ENCODE data around the gene C14orf132. TPM values are rescaled to one million over a fixed set of nuclear protein-coding genes. Genes with fewer than 3 reads are reported as not detected.

C14orf132 gene
- total and polyA plus RNA-seq, 9 donors = 3.9 to 20.3 (median 7.7) TPM

DNA sequence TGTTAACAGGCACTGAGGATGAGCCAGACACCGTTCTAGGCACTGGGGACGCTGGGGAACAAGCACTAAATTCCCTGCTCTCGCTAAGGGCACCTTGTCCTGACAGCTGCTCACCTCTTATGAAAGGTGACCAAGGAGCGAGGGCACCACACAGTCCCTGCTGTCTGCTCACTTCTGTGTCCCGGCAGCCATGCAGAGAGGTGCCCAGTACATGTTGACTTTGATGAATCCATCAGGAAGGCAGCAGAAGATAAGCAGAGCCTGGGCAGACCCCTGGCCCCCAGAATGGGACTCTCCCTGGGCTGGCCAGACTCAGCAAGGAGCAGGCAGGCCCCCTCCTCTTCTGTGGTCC is 14.1 kb downstream of the C14orf132 start:
- intact Hi-C loops (cut with DNase I) = no loop called here

DNA sequence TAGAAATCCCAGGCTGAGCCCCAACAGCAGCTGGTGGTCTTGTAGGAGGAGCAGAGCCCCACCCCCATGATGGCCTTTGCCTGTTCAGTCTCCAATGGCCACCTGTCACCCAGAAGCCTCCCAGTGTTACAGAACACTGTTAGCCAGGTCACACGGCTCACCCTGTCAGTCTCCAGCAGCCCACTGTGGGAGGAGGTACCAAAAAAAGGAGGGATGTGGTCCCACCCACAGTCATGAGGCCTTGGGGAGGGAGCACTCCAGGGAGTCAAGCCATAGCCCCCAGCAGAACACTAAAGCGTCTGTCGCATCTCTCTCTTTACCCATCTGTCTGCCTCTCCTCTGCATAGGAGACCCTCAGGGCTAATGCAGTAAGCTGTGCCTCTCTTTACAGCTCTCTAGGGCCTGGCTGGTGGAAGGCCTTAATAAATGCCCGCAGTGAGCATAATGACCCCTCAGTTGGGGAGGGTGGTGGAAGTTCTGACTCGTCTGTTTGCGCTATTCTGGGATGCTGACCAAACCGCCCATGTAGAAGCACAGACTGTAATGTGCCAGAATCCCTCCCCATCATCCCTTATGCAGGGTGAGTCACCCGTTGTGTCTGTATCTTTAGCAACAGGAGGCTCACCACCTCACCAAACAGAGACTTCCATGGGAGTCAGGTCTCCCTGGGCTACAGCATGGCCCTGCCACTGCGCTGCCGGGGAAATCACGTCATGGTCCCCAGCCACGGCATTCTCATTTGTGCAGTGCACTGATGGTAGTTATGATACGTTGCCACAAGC is 14.6 kb downstream of the C14orf132 start:
- intact Hi-C loops (cut with DNase I) = no loop called here
- 43 to 60% (median 58%) methylated on average over 13 of the region's 13 CpGs for WGBS, 3 donors
- no peaks in the 10 kb centered on the region for H3K36me3 ChIP-seq
- TF ChIP-seq, protein P1, sequence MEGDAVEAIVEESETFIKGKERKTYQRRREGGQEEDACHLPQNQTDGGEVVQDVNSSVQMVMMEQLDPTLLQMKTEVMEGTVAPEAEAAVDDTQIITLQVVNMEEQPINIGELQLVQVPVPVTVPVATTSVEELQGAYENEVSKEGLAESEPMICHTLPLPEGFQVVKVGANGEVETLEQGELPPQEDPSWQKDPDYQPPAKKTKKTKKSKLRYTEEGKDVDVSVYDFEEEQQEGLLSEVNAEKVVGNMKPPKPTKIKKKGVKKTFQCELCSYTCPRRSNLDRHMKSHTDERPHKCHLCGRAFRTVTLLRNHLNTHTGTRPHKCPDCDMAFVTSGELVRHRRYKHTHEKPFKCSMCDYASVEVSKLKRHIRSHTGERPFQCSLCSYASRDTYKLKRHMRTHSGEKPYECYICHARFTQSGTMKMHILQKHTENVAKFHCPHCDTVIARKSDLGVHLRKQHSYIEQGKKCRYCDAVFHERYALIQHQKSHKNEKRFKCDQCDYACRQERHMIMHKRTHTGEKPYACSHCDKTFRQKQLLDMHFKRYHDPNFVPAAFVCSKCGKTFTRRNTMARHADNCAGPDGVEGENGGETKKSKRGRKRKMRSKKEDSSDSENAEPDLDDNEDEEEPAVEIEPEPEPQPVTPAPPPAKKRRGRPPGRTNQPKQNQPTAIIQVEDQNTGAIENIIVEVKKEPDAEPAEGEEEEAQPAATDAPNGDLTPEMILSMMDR (IDR thresholded peaks at IDR 0.05) = no peak
- TF ChIP-seq POLR2A (IDR thresholded peaks at IDR 0.05) = no peak
- TF ChIP-seq EP300 (IDR thresholded peaks at IDR 0.05) = no peak
- peak in 1 of 5 donors; percentile 49 for DNase-seq
- H3K4me3 ChIP-seq = no peak overlapping the region
- H3K4me1 ChIP-seq (ENCODE audit: insufficient read depth) = no peaks in the 10 kb centered on the region
- H3K27me3 ChIP-seq = no peaks in the 10 kb centered on the region
- H3K27ac ChIP-seq = no peak overlapping the region
- no peaks in the 10 kb centered on the region for H3K9me3 ChIP-seq

More for the DNA sequence above, 14.1 kb downstream of the C14orf132 start:
- no peaks in the 10 kb centered on the region for H3K36me3 ChIP-seq
- no peak overlapping the region for H3K4me3 ChIP-seq
- no peaks in the 10 kb centered on the region for H3K9me3 ChIP-seq
- no peaks in the 10 kb centered on the region for H3K4me1 ChIP-seq (ENCODE audit: insufficient read depth)
- DNase-seq = no peak
- TF ChIP-seq, protein P1 (IDR thresholded peaks at IDR 0.05) = no peak
- no peak for TF ChIP-seq EP300 (IDR thresholded peaks at IDR 0.05)
- no peak for TF ChIP-seq POLR2A (IDR thresholded peaks at IDR 0.05)
- no peaks in the 10 kb centered on the region for H3K27me3 ChIP-seq
- no peak overlapping the region for H3K27ac ChIP-seq
- whole genome bisulfite sequencing, 3 donors = 85 to 88% (median 86%) methylated on average over 5 of the region's 5 CpGs

DNA sequence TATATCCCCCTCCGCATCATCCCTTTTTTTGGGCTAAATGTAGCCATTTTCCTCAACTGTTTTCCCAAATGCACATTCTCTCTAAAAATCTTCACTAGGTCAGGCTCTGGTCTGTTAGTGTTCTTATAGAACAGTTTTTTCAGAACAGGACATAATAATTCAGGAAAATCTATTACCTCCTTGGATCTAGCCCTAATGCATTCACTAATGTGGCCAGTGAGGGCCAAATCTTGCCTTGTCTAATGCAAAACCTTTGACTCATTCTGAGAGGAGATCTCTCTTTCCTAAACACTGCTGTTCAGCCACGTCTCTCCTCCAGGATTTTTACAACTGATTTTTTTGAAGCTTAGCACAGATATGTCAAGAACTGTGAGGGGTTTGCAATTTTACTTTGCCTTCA is 15.5 kb downstream of the C14orf132 start:
- H3K4me1 ChIP-seq (ENCODE audit: insufficient read depth) = no peaks in the 10 kb centered on the region
- TF ChIP-seq, protein P1 (IDR thresholded peaks at IDR 0.05) = no peak
- TF ChIP-seq POLR2A (IDR thresholded peaks at IDR 0.05) (no peak), EP300 (IDR thresholded peaks at IDR 0.05) (no peak)

DNA sequence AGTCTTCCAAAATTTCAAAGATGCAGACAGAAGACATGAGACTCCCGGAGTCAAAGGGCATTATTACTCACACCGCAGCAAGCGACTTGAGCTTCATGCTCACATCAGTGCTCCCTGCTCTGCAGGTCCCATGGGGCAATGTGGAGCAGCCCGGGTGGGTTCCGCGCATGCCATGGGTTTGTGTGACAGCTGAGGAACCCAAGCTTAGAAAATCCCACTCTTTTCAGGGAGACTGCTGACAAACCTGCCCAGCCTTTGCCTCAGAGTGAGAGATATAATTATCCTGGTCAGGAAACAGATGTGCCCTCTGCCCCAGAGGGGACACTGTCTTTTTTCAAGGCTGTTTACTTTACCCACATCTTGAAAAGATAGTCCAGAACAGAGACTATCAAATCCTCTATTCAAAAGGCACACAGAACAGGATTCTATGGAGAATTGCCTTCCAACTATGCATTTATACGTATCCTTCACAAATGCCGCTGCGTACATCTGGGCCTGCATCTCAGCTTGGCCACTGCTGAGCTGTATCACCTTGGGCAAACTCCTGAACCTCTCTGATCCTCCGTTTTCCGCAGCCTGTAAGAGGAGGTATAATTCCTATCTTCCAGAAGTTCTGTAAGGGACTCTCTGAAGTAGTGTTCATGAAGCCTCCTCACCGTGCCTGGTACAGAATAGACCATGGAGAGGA is 16.0 kb downstream of the C14orf132 start:
- Histone ChIP-seq H3K36me3 (no peaks in the 10 kb centered on the region), H3K4me3 (no peak overlapping the region), H3K4me1 (ENCODE audit: insufficient read depth) (no peaks in the 10 kb centered on the region), H3K27me3 (no peaks in the 10 kb centered on the region), H3K9me3 (no peaks in the 10 kb centered on the region), H3K27ac (no peak overlapping the region)
- no peak for DNase-seq
- intact Hi-C loops (cut with DNase I) = no loop called here
- TF ChIP-seq EP300 (IDR thresholded peaks at IDR 0.05) (no peak), POLR2A (IDR thresholded peaks at IDR 0.05) (no peak)
- TF ChIP-seq, protein P1 (IDR thresholded peaks at IDR 0.05) = no peak
- WGBS, 3 donors = 71 to 84% (median 81%) methylated on average over 12 of the region's 12 CpGs

More for the DNA sequence above, 15.5 kb downstream of the C14orf132 start:
- no peaks in the 10 kb centered on the region for H3K27me3 ChIP-seq
- H3K9me3 ChIP-seq = no peaks in the 10 kb centered on the region
- intact Hi-C loops (cut with DNase I) = no loop called here
- no peak for DNase-seq
- H3K27ac ChIP-seq = no peak overlapping the region
- H3K4me3 ChIP-seq = no peak overlapping the region
- H3K36me3 ChIP-seq = no peaks in the 10 kb centered on the region
- WGBS, 3 donors = 76 to 79% (median 78%) methylated on average over 2 of the region's 2 CpGs
